ENCODE data around the gene MEIS3. TPM values are rescaled to one million over a fixed set of nuclear protein-coding genes. Genes with fewer than 3 reads are reported as not detected.
"Not testable (repeated sequence)": the region's sequence is repeated elsewhere in the genome, so short reads cannot be mapped to it uniquely, and the experiment has no call there.

MEIS3 gene
- total RNA-seq, 1 donor from 2014 or later = not detected

DNA sequence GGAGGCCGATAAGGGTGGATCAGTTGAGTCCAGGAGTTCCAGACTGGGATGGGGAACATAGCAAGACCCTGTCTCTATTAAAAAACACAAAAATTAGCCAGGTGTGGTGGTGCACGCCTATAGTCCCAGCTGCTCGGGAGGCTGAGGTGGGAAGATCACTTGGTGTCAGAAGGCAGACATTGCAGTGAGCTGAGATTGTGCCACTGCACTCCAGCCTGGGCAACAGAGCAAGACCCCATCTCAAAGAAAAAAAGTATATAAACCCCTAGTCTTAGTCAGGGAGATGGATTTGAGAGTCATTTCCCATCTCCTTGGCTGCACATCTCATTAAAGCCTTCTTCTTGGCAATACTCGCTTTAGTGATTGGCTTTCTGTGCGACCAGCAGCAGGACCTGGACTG lies 35.4 kb downstream of the MEIS3 start:
- not testable (repeated sequence) for DNase-seq

DNA sequence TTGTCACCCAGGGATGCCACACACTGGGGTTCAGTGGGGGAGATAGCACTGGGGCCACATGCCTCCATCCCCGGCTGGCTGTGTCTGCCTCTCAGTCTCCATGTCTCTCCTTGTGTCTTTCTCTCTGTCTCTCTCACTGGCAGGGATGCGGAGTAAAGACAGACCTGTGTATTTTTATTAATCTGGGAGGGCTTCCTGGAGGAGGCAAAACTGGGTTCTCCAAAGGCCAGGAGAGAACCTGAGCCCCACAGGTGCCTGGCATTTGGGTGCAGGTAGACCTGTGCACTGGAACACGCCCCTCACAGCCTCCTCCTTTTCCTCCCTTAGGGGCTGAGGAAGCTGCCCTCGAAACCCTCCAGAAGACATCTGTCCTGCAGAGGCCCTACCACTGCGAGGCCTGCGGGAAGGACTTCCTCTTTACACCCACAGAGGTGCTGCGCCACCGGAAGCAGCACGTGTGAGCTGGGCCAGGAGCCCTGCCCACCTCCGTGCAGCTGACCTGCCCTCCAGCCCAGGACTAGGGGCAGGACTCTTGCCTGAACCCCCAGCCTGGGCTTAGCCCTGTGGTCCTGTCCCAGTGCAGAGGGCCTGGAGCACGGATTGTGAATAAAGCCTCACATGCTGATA lies 37.6 kb downstream of the MEIS3 start:
- DNase-seq = no peak

DNA sequence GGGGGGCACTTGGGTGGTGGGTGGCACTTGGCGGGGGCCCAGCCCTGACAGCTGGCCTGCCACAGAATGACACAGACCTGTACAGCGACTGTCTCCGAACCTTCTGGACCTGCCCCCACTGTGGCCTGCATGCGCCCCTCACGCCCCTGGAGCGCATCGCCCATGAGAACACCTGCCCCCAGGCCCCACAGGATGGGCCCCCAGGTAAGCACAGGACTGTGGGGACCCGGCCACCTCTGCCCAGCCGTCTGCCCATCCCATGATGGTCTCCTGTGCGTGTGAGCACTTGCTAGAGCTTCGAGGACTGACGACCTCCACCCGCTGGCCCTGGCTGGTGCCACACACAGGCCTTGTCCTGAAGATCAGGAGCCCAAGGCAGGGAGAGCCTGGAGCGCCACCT lies 38.2 kb downstream of the MEIS3 start:
- no peak for DNase-seq

DNA sequence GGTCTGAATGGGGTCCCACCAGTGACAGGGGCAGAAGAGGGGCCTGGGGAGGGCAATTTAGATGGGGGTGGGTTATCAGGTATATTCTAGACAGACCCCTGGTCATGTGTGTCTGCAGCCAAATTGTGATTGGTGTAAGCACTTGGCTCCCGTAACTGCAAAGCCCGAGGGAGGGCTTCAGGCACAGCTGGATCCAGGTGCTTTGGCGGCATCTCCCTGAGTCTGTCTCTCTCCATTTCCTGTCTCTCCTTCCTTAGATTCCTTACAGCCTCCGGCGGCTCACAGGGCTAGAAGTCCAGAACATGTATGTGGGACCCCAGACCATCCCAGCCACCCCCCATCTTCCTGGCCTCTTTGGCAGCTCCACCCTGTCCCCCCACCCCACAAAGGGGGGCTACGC lies 38.8 kb downstream of the MEIS3 start:
- DNase-seq = no peak

DNA sequence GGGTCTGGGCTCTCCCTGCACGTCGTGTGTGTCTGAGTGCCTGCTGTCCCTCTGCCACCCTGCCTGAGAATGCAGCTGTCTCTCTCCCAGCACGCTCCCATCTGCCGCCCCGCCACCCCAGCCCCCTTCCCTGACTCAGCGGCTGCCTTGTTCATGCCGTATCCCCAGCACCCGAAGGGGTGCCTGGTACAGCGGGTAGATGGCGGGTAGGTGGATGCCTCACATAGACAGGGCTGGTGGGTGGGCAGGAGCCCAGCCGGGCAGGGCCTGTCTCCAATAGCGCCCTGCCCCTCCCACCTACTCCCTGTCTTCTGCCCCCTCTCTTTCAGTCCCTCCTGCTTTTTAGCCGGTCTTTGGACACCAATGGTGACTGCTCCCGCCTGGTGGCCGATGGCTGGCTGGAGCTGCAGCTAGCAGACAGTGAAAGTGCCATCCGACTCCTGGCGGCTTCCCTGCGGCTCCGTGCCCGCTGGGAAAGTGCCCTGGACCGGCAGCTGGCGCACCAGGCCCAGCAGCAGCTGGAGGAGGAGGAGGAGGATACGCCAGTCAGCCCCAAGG lies 39.9 kb downstream of the MEIS3 start:
- no peak for DNase-seq

DNA sequence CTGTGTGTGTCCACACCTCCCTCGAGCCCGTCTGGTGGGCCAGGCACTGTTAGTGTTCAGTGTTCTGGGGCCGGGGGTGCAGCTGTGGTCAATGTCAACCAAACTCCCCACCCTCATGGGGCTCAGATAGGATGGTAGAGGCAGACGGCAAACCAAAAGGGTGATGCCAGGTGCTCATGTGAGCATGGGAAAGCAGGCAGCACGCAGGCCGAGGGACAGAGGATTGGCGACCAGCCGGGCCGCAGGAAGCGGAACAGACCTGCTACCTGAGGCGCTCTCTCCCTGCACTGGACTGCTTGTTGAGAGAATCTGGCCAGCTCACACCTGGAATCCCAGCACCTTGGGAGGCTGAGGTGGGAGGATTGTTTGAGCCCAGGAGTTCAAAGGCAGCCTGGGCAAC lies 41.1 kb downstream of the MEIS3 start:
- no peak for DNase-seq

DNA sequence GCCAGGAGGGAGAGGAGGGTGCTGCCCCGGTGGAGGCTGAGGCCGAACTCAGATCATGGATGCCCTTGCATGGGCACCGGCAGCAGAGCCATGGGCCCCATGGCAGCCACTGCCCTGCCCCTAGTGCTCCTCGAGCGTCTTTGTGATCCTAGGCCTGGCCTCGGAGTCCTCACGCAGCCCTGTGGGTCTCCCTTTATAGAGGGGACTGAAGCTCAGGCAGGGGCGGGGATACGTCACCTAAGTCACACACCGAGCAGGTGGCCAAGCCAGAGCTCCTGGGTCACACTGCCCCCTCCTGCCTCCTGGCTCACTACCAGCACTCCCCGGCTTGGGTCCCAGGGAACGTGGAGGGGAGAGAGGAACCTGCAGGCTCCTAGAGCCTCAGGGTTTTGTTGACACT lies 41.5 kb downstream of the MEIS3 start:
- no peak for DNase-seq

DNA sequence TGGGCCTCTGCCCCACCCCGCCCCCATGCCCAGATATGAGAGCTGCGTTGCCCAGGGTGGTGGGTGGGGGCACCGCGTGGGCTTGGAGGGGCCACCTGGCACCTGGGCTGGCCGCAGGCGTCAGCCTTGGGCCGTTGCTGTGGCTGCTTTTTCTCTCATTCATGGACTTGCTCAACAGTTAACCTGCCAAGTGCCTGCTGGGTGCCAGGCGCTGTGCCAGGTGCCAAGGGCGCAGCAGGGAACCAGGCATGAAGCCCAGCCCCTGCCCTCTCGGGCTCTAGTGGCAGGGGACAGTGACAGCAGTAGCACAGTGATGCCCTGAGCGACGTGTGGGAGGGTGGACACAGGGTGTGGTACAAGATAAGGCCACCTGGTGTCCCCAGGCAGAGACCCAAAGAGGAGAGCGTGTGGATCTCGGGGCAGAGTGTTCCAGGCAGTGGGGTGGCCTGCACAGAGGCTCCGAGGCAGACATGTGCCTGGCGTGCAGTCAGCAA lies 42.1 kb downstream of the MEIS3 start:
- no peak for DNase-seq

DNA sequence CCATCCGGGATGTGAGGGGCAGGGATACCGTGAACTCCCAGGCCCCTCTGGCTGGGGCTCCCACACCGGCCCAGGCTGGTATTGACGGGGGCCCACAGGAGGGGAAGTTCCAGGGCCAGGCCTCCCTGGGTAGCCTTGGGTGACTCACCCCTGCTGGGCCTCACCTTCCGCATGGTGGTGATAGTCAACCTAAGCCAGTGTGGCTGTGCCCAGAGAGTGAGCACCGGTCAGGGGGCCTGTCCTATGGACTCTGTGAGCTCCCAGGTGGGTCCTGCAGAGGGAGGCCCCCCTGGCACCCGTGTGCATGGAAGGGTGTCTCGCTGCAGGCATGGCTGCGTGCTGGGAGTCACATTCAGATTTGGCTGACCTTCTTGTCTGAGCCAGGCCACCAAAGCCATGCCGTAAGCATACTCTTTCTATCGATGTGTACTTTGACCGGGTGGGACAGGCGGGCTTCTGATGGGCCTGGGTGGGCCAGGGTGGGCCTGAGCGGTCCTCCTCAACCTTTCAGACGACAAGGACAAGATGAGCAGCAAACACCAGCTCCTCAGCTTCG lies 42.7 kb downstream of the MEIS3 start:
- DNase-seq = no peak

DNA sequence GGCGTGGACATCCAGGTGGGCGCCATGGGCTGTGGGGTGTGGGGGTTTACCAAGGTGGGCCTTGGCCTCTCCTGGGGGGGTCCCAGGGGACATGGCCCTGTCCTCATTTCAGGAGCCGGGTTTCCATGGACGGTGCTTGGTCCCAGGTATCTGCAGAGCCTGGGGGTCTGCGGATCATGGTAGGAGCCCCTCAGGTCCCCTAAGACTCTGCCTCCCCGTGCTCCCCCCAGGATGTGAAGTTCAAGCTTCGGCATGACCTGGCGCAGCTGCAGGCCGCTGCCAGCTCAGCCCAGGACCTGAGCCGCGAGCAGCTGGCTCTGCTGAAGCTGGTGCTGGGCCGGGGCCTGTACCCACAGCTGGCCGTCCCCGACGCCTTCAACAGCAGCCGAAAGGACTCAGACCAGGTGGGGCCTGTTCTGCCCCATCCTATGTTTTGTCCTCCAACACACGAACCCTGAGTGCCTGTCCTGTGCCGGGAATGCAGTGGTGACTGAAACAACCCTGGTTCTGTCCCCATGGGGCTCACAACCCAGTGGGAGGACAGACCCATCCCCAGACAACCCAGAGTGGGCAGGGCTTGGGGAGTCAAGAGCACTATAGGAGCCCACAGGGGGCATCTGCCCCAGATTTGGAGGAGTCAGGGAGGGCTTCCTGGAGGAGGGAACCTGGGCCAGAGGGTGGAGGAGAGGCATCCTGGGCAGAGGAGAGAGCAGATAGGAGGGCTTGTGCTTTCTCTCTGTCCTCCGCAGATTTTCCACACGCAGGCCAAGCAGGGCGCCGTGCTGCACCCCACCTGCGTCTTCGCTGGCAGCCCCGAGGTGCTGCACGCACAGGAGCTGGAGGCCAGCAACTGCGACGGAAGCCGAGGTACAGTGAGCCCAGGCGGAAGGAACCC lies 43.4 kb downstream of the MEIS3 start:
- DNase-seq = no peak

DNA sequence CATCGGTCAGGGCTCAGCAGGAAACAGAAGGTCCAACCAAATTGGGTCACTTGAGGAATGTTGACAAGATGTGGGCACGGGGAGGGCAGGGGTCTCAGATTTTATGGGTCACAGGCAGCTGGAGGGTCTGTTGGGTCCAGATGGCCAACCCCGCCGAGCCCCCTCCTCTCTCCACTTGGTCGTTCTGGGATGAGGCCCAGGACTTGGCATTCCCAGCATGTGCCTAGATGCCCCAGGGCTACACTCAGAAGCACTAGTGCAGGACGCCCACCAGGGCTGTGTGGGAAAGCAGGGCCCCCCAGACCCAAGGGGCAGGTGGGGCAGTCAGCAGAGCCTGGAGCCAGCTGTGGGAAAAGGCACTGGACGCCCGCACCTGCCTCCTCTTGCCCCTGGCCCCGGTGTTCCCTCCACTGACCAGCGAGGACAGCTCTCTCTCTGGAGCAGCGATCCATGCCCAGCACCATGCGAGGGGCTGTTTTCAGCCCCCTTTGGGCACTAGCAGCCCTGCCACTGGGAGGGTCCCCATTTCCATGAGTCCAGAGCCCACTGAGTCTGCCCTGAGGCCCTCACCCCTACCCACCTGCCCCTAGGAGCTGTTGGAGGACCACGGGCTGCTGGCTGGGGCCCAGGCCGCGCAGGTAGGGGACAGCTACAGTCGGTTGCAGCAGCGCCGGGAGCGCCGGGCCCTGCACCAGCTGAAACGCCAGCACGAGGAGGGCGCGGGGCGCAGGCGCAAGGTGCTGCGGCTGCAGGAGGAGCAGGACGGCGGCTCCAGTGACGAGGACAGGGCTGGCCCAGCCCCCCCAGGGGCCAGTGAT lies 44.2 kb downstream of the MEIS3 start:
- DNase-seq = no peak

DNA sequence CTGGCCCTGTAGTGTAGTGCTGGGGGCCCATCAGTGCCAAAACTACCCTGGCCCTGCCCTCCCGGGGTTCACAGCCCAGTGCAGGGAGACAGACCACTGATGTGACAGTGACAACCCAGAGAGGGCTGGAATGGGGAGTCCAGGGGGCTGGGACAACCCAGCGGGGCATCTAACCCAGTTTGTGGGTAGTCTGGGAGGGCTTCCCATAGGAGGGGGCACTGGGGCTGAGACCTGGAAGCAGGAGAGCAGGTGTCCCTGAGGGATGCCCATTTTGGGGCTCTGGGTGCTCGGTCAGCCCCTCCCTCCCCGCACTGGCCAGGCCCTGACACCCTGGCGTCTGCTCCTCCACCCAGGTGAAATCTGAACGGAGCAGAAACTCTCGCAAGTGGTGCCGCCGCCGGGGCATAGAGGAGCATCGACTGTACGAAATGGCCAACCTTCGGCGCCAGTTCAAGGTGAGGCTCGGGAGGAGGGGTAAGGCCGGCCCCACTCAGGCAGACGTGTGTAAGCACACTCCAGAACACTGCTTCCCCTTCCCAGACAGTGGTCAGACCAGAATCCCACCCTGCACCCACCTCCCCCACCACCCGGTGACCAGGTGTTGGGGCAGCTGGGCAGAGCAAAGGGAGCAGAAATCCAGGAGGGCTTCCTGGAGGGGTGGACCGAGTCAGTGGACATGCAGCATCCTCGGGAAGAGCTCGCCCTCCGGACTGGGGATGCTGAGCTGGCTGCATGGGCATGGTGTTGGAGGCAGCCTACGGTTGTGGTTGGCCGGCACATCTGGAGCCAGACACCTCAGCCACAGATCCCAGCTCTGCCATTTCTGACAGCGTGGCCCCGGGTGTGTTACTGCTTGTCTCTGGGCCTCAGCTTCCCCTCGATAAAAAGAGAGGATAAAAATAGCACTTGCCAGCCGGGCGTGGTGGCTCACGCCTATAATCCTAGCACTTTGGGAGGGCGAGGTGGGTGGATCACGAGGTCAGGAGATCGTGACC lies 45.8 kb downstream of the MEIS3 start:
- DNase-seq = no peak

DNA sequence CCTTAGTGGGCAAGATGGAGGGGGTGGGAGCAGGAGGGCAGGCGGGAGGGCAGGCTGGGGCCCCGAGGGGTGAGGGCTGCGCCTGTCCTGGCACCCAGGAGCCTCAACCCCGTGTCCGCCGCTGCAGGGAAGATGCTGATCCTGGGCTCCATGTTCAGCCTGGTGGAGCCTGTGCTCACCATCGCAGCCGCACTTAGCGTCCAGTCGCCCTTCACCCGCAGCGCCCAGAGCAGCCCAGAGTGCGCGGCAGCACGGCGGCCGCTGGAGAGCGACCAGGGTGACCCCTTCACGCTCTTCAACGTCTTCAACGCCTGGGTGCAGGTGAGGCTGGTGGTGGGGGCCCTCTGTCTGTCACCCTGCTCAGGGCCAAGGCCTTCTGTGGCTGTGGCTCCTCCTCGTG lies 46.7 kb downstream of the MEIS3 start:
- no peak for DNase-seq

DNA sequence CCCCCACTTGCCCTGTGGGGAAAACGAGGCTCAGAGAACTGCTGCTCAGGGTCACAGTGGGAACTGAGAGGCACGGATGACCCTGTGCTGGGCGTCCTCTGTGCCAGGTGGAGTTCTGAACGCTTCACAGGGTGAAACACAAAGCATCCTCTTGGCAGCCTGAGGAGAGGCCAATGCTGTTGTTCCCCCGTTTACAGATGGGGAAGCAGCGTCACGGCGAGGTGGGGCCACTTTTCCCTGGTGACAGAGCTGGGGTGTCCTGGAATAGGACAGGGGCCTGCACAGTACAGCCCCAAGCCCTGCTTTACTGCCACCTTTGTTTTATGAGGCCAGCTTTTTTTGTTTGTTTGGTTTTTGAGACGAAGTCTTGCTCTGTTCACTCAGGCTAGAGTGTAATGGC lies 48.1 kb downstream of the MEIS3 start:
- no peak for DNase-seq

DNA sequence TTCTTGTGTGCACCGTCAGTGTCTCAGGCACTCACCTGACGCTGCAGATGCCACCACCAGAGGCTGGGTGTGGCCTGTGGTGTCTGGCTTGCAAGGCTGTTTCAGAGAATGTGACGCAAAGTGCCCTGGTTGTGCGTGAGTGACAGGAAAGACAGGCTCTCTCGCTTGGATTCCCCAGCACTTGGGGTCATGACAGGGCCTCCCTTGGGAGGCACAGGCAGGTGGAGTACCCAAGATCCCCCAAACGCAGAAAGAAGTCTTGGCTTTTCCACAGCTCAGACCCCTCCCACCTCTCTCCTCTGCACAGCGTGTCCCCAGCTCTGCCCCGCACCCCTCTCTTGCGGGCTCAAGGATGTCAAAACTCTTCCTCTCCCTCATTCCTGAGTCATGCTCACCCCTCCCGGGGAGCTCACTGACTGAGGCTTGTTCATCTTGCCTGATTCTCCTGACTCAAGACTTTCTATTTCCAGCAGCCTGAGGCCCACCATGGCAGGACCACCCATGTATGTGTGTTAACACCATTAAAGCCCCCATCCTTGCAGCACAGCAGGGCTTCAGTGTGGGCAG lies 49.2 kb downstream of the MEIS3 start:
- no peak for DNase-seq

DNA sequence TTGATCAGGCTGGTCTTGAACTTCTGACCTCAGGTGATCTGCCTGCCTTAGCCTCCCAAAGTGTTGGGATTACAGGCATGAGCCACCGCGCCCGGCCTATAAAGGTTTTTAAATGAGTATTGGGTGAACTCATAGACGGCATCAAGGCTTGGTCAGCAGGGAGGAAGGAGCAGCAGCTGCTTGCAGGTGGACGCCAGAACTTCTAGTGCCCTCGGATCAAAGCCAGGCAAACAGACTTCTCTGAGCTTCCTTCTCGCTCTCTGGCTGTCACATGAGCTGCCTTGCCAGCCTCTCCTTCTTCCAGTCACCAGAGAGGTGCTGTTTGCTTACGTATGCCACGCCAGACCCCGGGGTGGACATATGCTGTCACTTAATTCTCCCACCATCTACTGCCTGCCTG lies 53.9 kb downstream of the MEIS3 start:
- not testable (repeated sequence) for DNase-seq

DNA sequence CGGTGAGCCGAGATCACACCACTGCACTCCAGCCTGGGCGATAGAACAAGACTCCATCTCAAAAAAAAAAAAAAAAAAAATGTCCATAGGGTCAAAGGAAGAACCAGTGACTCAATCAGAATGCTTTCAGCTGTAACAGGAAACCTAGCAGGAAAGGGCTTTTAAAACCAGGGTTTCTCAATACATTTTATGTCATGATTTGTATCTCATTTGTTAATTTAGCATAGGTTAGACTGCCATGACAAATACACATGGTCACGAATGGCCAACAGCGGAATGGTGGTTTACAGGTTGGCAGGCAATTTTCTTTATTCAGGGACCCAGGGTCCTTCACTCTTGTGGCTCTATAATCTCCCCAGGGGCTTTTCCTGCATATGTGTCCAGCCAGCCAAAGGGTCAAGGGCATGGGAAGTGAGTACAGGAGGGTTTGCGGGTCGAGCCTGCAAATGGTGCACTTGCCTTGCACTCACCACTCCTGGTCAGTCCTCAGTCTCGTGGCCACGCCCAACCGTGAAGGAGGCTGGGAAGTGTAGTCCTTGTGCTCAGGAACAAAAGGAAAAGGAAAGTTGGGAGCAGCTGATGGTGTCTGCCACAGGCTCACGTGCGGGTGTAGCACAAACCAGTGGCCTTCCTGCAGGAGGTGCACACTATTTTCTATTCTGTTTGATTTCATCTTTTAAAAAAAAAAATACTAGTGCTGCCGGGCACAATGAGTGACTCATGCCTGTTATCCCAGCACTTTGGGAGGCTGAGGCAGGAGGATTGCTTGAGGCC lies 55.4 kb downstream of the MEIS3 start:
- peak; percentile 84 for DNase-seq

DNA sequence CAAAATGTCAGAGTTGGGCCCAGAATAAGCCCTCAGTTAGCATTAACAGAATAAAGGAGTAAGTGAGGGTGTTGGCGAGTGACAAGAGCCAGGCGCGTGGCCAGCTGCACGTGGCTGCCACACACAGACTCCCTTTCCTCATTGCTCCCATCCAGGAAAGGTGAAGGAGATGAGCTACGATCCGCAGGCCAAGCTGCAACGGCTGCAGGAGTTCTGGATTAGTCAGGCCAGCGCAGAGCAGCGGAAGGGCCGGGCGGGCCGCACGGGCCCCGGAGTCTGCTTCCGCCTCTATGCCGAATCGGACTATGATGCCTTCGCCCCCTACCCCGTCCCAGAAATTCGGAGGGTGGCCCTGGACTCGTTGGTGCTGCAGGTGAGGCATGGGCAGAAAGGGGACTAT lies 57.0 kb downstream of the MEIS3 start:
- no peak for DNase-seq

DNA sequence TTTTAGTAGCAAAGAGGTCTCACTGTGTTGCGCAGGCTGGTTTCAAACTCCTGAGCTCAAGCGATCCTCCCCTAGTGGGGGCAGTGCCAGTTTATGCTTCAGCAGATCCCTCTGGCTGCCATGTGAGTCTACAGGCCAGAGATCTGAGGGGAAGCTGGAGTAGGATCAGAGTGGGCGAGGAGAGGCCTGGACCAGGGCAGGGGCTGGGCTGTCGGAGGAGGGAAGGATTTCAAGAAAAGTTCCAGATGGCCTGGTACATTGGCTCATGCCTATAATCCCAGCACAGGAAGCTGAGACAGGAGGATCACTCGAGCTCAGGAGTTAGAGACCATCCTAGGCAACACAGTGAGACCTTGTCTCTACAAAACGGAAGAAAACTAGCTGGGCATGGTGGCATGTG lies 60.4 kb downstream of the MEIS3 start:
- no peak for DNase-seq
